Effector memory CD4-positive, alpha-beta T cell (primary cell): ENCODE measurements around the gene ADGRL4.
"Not testable (repeated sequence)": the region's sequence is repeated elsewhere in the genome, so short reads cannot be mapped to it uniquely, and the experiment has no call there.

Experiments
- DNase-seq, 3 donors: peaks; one replicate each; pipeline ENCODE4 v3.0.0-alpha.2; 2020
- H3K27ac ChIP-seq: 2 replicates; pipeline ENCODE4 v1.7.0; 2013; ENCODE audit warnings: mild to moderate bottlenecking, low read length, moderate library complexity; ENCODE audit not compliant: insufficient read depth, poor library complexity, severe bottlenecking
- H3K27me3 ChIP-seq: replicated peaks from 2 replicates; pipeline ENCODE4 v1.7.0; 2013; ENCODE audit warnings: mild to moderate bottlenecking, low read length; ENCODE audit not compliant: insufficient read depth, control insufficient read depth, poor library complexity, severe bottlenecking
- H3K36me3 ChIP-seq: 2 replicates; pipeline ENCODE4 v1.7.0; 2013; ENCODE audit warnings: mild to moderate bottlenecking, low read length, moderate library complexity; ENCODE audit not compliant: control insufficient read depth, insufficient read depth
- H3K4me1 ChIP-seq: 2 replicates; pipeline ENCODE4 v1.7.0; 2013; ENCODE audit warnings: low read length, mild to moderate bottlenecking; ENCODE audit not compliant: control insufficient read depth, insufficient read depth, poor library complexity, severe bottlenecking
- H3K4me3 ChIP-seq: 2 replicates; pipeline ENCODE4 v1.7.0; 2013; ENCODE audit warnings: low read length, low read depth, mild to moderate bottlenecking; ENCODE audit not compliant: insufficient read depth, poor library complexity, severe bottlenecking
- H3K9me3 ChIP-seq: 2 replicates; pipeline ENCODE4 v1.7.0; 2013; ENCODE audit warnings: mild to moderate bottlenecking, low read length, moderate library complexity; ENCODE audit not compliant: control insufficient read depth

The ADGRL4 gene

GRCh38 chr1:79012500-79012899, 6.0 kb upstream of the ADGRL4 start:
- no peak for DNase-seq
- no peaks in the 10 kb centered on the region for H3K4me1 ChIP-seq

GRCh38 chr1:79010589-79010988, 4.1 kb upstream of the ADGRL4 start:
- Histone ChIP-seq H3K27ac (no peak overlapping the region), H3K36me3 (no peaks in the 10 kb centered on the region), H3K4me3 (no peak overlapping the region), H3K9me3 (no peaks in the 10 kb centered on the region), H3K4me1 (no peaks in the 10 kb centered on the region), H3K27me3 (no peaks in the 10 kb centered on the region)
- DNase-seq = no peak

More at GRCh38 chr1:79012500-79012899, 6.0 kb upstream of the ADGRL4 start:
- no peak overlapping the region for H3K4me3 ChIP-seq
- H3K9me3 ChIP-seq = no peaks in the 10 kb centered on the region
- H3K36me3 ChIP-seq = no peaks in the 10 kb centered on the region
- H3K27me3 ChIP-seq = no peaks in the 10 kb centered on the region
- no peak overlapping the region for H3K27ac ChIP-seq

- no peak for DNase-seq
- no peaks in the 10 kb centered on the region for H3K27me3 ChIP-seq
- H3K9me3 ChIP-seq = no peaks in the 10 kb centered on the region
- H3K4me3 ChIP-seq = no peak overlapping the region
- H3K27ac ChIP-seq = no peak overlapping the region
- H3K4me1 ChIP-seq = no peaks in the 10 kb centered on the region
- H3K36me3 ChIP-seq = no peaks in the 10 kb centered on the region
These were observed 585 bp downstream of the ADGRL4 start for GRCh38 chr1:79005945-79006344.

DNA sequence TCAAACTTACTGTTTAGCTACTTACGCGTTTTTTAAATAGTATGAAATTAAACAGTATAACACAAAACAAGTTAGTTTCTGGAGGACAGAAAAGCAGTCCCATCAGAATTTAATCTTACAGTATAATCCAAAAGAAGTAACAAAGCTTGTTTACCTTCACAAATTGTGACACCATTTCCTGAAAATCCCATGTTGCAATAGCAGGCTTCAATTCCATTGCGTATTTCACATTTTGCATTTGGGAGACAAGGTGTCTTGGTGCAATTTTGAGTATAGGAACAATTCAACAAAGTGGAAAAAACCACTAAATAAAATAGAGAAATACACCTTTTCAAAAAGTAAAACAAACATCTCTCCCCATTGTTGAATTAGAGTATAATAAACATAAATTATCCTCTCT, 1.6 kb downstream of the ADGRL4 start:
- no peak for DNase-seq
- Histone ChIP-seq H3K4me3 (no peak overlapping the region), H3K27me3 (no peaks in the 10 kb centered on the region), H3K9me3 (no peaks in the 10 kb centered on the region), H3K36me3 (no peaks in the 10 kb centered on the region), H3K27ac (no peak overlapping the region), H3K4me1 (no peaks in the 10 kb centered on the region)

DNA sequence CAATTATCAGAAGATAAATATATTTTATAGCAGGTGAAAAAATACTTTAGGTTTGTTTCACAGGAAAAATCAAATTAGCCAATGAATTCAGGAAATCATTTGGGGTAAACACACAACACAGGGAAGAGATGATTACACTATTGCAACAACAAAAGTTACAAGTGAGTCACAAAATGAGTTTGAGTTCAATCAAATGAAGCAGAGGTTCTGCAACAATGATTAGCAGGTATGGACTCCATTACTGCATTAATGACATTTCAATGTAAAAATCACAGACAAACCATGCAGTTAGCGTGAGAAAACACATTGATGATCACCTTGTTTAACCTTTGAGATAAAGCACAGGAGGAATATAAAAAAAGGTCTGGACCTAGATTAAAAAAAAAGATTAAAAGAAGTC, 9.7 kb downstream of the ADGRL4 start:
- Histone ChIP-seq H3K4me3 (no peak overlapping the region), H3K36me3 (no peaks in the 10 kb centered on the region), H3K4me1 (no peaks in the 10 kb centered on the region), H3K27me3 (no peaks in the 10 kb centered on the region), H3K27ac (no peak overlapping the region), H3K9me3 (no peaks in the 10 kb centered on the region)
- no peak for DNase-seq

- H3K27ac ChIP-seq = no peak overlapping the region
- H3K4me1 ChIP-seq = no peaks in the 10 kb centered on the region
- no peak for DNase-seq
- H3K4me3 ChIP-seq = no peak overlapping the region
- no peaks in the 10 kb centered on the region for H3K9me3 ChIP-seq
- H3K36me3 ChIP-seq = no peaks in the 10 kb centered on the region
- H3K27me3 ChIP-seq = no peaks in the 10 kb centered on the region
These were observed 19.5 kb downstream of the ADGRL4 start for GRCh38 chr1:78987042-78987441.

- no peaks in the 10 kb centered on the region for H3K36me3 ChIP-seq
- H3K27me3 ChIP-seq = no peaks in the 10 kb centered on the region
- H3K4me1 ChIP-seq = no peaks in the 10 kb centered on the region
- no peaks in the 10 kb centered on the region for H3K9me3 ChIP-seq
- H3K4me3 ChIP-seq = no peak overlapping the region
- H3K27ac ChIP-seq = no peak overlapping the region
- no peak for DNase-seq
These were observed 26.0 kb downstream of the ADGRL4 start for GRCh38 chr1:78980511-78980910.

DNA sequence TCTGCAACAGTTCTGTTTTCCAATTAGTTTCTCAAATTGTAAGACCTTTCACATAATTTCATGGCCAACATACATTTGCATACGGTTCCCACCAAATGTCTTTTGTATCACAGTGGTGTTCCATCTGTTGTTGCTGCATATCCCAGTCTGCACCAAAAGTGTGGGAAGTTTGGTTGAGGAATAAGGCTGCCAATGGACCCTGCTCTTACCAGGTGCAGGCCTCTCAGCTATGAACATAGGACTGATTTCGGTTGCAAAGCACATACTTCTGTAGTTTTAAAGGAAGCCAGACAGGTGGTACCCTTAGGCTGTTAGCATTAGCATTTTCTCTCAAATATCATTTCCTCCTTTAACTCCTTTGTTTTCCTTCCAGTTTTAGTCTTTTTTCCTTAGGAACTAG, 33.8 kb downstream of the ADGRL4 start:
- Histone ChIP-seq H3K36me3 (no peaks in the 10 kb centered on the region), H3K9me3 (no peaks in the 10 kb centered on the region), H3K27ac (no peak overlapping the region), H3K27me3 (no peaks in the 10 kb centered on the region), H3K4me1 (no peaks in the 10 kb centered on the region), H3K4me3 (no peak overlapping the region)
- DNase-seq = no peak

DNA sequence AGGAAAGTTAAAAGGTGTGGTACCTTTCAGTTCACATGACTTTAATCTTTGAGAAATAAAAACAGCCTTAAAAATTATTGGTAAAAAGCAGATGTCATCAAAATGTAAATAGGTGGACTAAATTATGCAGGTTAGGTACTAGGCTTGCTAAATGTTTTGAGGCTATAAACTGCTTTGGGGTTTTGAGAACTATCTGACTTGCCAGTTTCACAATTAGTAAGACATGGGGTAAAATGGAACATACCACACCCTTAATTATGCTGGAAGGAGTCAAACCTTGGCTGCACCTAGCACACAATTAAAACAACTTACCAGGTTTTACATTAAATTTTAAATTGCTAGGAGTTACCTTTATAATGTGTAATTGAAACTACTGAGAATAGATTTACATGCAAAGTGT, 39.4 kb downstream of the ADGRL4 start:
- not testable (repeated sequence) for H3K4me1 ChIP-seq, H3K27me3 ChIP-seq, H3K9me3 ChIP-seq, H3K4me3 ChIP-seq, H3K36me3 ChIP-seq, H3K27ac ChIP-seq, DNase-seq

DNA sequence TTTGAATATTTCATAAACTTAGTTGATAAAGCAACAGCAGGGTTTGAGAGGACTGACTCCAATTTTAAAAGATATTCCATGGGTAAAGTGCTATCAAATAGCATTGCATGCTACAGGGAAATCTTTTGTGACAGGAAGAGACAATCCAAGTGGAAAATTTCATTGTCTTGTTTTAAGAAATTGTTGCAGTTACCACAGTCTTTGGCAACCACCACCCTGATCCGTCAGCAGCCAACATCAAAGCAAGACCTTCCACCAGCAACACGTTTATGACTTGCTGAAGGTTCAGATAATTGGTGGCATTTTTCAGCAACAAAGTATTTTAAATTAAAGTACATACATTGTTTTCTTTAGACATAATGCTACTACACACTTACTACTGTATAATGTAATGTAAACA, 47.8 kb downstream of the ADGRL4 start:
- Histone ChIP-seq H3K4me1 (no peaks in the 10 kb centered on the region), H3K4me3 (no peak overlapping the region), H3K9me3 (no peaks in the 10 kb centered on the region), H3K27me3 (no peaks in the 10 kb centered on the region), H3K27ac (no peak overlapping the region), H3K36me3 (no peaks in the 10 kb centered on the region)
- DNase-seq = no peak

DNA sequence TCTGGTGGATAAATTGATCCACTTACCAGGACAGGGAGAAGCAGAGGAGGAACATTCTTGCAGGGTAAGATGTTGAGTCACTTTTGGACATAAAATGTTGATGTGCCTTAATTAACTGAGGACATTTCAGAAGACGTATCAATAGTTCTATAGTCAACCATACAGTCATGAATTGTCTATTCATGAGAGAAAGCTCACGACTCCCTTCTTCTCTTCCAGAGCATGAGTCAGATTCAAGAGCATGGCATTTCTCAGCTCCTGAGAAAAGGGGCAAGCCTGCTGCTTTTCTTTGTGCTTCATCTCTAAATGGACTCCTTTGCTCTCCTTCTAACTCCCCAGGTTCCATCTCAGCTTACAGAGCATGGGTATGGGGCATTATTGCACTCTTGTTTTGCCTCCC, 55.7 kb downstream of the ADGRL4 start:
- no peaks in the 10 kb centered on the region for H3K9me3 ChIP-seq
- H3K27me3 ChIP-seq = no peaks in the 10 kb centered on the region
- H3K4me1 ChIP-seq = no peaks in the 10 kb centered on the region
- no peak overlapping the region for H3K4me3 ChIP-seq
- H3K36me3 ChIP-seq = no peaks in the 10 kb centered on the region
- no peak for DNase-seq
- H3K27ac ChIP-seq = no peak overlapping the region
